K562 (cell line): ENCODE measurements around the gene PSMB11. TPM values are rescaled to one million over a fixed set of nuclear protein-coding genes. Genes with fewer than 3 reads are reported as not detected.
A peak's percentile ranks its signal among the peaks of the same experiment; 100 is the strongest.

Source experiments
- ASH1L ChIP-seq: fragments of 450-650 bp; IDR thresholded peaks from 2 replicates; pipeline ENCODE4 v1.6.1; 2018; ENCODE audit warnings: borderline replicate concordance, mild to moderate bottlenecking, low read depth; ENCODE audit not compliant: partially characterized antibody
- CHAMP1 ChIP-seq: fragments of 450-650 bp; IDR thresholded peaks from 2 replicates; pipeline ENCODE4 v1.6.1; 2016; ENCODE audit warnings: mild to moderate bottlenecking
- HMG20A ChIP-seq: fragments of 450-650 bp; formaldehyde crosslinking; conservative IDR thresholded peaks from 2 replicates; pipeline ENCODE4 v1.4.0; 2020; ENCODE audit warnings: mild to moderate bottlenecking, mixed read lengths
- SAFB2 ChIP-seq: fragments of 200-400 bp; formaldehyde crosslinking; IDR thresholded peaks from 2 replicates; pipeline ENCODE4 v1.6.1; 2018; ENCODE audit warnings: borderline replicate concordance, low read length, low read depth, moderate library complexity; ENCODE audit not compliant: severe bottlenecking
- TOE1 ChIP-seq, 2 experiments: fragments of 450-650 bp in 1 of 2; sonication (generic) in 1 of 2; formaldehyde crosslinking in 1 of 2; IDR thresholded peaks; 2 replicates each; pipeline versions ENCODE4 v1.7.1 to v1.8.0; 2016 to 2022; ENCODE audit warnings: borderline replicate concordance in 2 of 2, mild to moderate bottlenecking in 2 of 2, antibody characterized with exemption in 1 of 2, inconsistent platforms in 1 of 2, low read depth in 1 of 2, missing genetic modification reagents in 1 of 2, moderate library complexity in 1 of 2
- ZFPM2 ChIP-seq: fragments of 250-450 bp; sonication (Bioruptor Pico); IDR thresholded peaks from 2 replicates; pipeline ENCODE4 v1.5.1; 2022; ENCODE audit warnings: mild to moderate bottlenecking
- ZNF75A ChIP-seq: fragments of 450-650 bp; formaldehyde crosslinking; IDR thresholded peaks from 2 replicates; pipeline ENCODE4 v1.4.0; 2020; ENCODE audit warnings: mild to moderate bottlenecking
- polyA plus RNA-seq, 8 experiments: library from polyadenylated mRNA; depleted of rRNA in 4 of 8; stranded (reverse) in 5 of 8; unstranded in 3 of 8; fragments of >200 nt; fragmentation: Nextera tagmentation in 2 of 8; fragmentation: Illumina TruSeq in 1 of 8; extraction: Ambion mirVana in 2 of 8; extraction: Trizol in 1 of 8; gene quantifications; 2 replicates each; pipeline versions ENCODE4 v1.2.1 to v1.2.3, GENCODE V29; 2011 to 2014; ENCODE audit warnings: inconsistent platforms in 1 of 8, missing spikeins in 1 of 8
- total RNA-seq, 7 experiments: library from RNA; depleted of rRNA in 6 of 7; stranded (reverse); fragments of >200 nt in 6 of 7; fragmentation: Illumina TruSeq in 2 of 7; extraction: Trizol in 2 of 7; gene quantifications; 2 replicates each; pipeline versions ENCODE4 v1.2.1 to v1.2.3, GENCODE V29; 2011 to 2021; ENCODE audit warnings: low replicate concordance in 1 of 7
- TF ChIP-seq, protein P1 (sequence below): fragments of 450-650 bp; IDR thresholded peaks from 2 replicates; pipeline ENCODE4 v1.6.1; 2016; ENCODE audit warnings: low read depth
- TF ChIP-seq, protein P2 (sequence below), 2 experiments: fragments of 150-350 bp in 1 of 2; IDR thresholded peaks; 2 replicates each; pipeline ENCODE4 v1.6.1; 2012 to 2016; ENCODE audit warnings: low read depth in 2 of 2, low read length in 2 of 2, mild to moderate bottlenecking in 1 of 2, moderate library complexity in 1 of 2
- TF ChIP-seq, protein P3 (sequence below): fragments of 450-650 bp; formaldehyde crosslinking; IDR thresholded peaks from 2 replicates; pipeline ENCODE4 v1.4.0; 2020; ENCODE audit warnings: mild to moderate bottlenecking

PSMB11 gene
- total and polyA plus RNA-seq, 9 of the 15 experiments (the other 6 are each of a cell fraction or from before 2014, with no cell fraction given), result not detected

DNA sequence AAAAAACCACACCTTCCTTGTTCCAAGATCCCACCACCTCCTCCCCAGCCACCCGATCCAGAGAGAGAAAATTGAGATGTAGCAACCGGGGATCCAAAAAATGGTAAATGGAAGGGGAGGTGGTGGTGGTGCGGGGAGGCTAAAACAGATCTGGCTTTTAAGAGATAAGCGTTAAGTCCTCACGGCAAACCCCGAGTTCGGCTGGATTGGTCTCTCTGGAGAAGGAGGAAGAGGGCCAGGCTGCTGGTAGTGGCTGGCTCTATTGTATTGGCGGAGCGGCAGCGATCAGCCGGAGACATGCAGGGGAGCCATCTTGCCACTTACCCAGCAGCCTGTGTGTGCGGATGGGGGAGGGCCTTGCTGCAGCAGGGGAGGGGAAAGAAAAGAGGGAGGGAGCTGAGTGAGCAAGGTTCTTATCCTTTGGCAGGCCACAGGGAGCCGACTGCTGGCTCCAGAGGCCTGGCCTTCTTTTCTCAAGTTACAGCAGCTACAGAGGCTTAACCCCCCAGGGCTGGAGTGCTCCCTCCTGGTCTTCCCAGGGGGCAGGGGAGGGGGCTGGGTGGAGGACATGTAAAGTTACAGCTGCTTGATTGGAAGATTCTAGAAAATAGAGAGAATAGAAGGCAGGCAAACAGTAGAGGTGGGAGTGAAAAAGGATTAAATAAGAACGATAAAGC, 29.4 kb downstream of the PSMB11 start (continued):
- no peak for TF ChIP-seq ASH1L
- no peak for TF ChIP-seq HMG20A (CRISPR knock-in tag)
- TF ChIP-seq SAFB2, result no peak
- TF ChIP-seq, protein P1, sequence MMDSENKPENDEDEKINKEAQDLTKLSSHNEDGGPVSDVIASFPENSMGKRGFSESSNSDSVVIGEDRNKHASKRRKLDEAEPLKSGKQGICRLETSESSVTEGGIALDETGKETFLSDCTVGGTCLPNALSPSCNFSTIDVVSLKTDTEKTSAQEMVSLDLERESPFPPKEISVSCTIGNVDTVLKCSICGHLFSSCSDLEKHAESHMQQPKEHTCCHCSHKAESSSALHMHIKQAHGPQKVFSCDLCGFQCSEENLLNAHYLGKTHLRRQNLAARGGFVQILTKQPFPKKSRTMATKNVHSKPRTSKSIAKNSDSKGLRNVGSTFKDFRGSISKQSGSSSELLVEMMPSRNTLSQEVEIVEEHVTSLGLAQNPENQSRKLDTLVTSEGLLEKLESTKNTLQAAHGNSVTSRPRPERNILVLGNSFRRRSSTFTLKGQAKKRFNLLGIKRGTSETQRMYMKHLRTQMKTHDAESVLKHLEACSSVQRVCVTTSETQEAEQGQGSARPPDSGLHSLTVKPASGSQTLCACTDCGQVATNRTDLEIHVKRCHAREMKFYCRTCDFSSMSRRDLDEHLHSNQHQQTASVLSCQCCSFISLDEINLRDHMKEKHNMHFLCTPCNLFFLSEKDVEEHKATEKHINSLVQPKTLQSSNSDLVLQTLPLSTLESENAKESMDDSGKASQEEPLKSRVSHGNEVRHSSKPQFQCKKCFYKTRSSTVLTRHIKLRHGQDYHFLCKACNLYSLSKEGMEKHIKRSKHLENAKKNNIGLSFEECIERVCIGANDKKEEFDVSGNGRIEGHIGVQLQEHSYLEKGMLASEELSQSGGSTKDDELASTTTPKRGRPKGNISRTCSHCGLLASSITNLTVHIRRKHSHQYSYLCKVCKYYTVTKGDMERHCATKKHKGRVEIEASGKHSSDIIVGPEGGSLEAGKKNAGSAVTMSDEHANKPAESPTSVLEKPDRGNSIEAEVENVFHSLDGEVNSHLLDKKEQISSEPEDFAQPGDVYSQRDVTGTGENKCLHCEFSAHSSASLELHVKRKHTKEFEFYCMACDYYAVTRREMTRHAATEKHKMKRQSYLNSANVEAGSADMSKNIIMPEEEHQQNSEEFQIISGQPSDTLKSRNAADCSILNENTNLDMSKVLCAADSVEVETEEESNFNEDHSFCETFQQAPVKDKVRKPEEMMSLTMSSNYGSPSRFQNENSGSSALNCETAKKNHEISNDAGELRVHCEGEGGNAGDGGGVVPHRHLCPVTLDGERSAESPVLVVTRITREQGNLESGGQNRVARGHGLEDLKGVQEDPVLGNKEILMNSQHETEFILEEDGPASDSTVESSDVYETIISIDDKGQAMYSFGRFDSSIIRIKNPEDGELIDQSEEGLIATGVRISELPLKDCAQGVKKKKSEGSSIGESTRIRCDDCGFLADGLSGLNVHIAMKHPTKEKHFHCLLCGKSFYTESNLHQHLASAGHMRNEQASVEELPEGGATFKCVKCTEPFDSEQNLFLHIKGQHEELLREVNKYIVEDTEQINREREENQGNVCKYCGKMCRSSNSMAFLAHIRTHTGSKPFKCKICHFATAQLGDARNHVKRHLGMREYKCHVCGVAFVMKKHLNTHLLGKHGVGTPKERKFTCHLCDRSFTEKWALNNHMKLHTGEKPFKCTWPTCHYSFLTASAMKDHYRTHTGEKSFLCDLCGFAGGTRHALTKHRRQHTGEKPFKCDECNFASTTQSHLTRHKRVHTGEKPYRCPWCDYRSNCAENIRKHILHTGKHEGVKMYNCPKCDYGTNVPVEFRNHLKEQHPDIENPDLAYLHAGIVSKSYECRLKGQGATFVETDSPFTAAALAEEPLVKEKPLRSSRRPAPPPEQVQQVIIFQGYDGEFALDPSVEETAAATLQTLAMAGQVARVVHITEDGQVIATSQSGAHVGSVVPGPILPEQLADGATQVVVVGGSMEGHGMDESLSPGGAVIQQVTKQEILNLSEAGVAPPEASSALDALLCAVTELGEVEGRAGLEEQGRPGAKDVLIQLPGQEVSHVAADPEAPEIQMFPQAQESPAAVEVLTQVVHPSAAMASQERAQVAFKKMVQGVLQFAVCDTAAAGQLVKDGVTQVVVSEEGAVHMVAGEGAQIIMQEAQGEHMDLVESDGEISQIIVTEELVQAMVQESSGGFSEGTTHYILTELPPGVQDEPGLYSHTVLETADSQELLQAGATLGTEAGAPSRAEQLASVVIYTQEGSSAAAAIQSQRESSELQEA, result no peak
- TF ChIP-seq CHAMP1, result no peak
- no peak for TF ChIP-seq ZFPM2 (CRISPR knock-in tag)
- TF ChIP-seq ZNF75A (CRISPR knock-in tag), result no peak
- TF ChIP-seq, protein P2, sequence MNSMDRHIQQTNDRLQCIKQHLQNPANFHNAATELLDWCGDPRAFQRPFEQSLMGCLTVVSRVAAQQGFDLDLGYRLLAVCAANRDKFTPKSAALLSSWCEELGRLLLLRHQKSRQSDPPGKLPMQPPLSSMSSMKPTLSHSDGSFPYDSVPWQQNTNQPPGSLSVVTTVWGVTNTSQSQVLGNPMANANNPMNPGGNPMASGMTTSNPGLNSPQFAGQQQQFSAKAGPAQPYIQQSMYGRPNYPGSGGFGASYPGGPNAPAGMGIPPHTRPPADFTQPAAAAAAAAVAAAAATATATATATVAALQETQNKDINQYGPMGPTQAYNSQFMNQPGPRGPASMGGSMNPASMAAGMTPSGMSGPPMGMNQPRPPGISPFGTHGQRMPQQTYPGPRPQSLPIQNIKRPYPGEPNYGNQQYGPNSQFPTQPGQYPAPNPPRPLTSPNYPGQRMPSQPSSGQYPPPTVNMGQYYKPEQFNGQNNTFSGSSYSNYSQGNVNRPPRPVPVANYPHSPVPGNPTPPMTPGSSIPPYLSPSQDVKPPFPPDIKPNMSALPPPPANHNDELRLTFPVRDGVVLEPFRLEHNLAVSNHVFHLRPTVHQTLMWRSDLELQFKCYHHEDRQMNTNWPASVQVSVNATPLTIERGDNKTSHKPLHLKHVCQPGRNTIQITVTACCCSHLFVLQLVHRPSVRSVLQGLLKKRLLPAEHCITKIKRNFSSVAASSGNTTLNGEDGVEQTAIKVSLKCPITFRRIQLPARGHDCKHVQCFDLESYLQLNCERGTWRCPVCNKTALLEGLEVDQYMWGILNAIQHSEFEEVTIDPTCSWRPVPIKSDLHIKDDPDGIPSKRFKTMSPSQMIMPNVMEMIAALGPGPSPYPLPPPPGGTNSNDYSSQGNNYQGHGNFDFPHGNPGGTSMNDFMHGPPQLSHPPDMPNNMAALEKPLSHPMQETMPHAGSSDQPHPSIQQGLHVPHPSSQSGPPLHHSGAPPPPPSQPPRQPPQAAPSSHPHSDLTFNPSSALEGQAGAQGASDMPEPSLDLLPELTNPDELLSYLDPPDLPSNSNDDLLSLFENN (IDR thresholded peaks at IDR 0.05; ENCODE audit: low read depth in 2 of 2, low read length in 2 of 2), result peak in 1 of 2 experiments; percentile 51; a peak in 1 of 4 replicates
- no peak for TF ChIP-seq TOE1 (IDR thresholded peaks at IDR 0.05; ENCODE audit: borderline replicate concordance)
- no peak for TF ChIP-seq TOE1 (CRISPR knock-in tag; IDR thresholded peaks at IDR 0.05; ENCODE audit: borderline replicate concordance, low read depth)
- TF ChIP-seq, protein P3, sequence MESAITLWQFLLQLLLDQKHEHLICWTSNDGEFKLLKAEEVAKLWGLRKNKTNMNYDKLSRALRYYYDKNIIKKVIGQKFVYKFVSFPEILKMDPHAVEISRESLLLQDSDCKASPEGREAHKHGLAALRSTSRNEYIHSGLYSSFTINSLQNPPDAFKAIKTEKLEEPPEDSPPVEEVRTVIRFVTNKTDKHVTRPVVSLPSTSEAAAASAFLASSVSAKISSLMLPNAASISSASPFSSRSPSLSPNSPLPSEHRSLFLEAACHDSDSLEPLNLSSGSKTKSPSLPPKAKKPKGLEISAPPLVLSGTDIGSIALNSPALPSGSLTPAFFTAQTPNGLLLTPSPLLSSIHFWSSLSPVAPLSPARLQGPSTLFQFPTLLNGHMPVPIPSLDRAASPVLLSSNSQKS (CRISPR knock-in tag), result no peak
